Suppressor macrophage (primary cell): ENCODE results near the gene ADARB2.

Experiments used
- DNase-seq, 4 experiments: peaks; one replicate each; pipeline ENCODE4 v3.0.0-alpha.2; 2020 to 2022

The ADARB2 gene

DNA sequence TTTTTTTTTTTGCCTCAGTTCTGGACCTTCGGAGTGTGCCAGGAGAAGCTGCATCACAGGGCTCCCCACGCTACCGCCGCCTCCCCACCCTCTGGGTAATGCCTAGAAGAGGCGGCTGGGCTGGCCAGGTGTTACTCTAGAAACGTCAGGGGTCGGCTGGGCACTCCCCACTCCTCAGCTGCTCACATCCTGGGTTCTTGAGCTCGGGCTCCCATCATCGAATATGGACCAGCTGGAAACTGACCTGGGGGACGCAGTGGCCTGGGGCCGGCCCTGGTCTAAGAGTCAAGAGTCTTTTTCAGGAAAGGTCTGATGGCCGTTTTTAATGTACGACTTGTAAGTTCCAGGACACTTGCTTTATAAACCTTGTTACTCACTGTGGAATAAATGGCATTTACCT, 354.6 kb downstream of the ADARB2 start:
- DNase-seq = no peak

DNA sequence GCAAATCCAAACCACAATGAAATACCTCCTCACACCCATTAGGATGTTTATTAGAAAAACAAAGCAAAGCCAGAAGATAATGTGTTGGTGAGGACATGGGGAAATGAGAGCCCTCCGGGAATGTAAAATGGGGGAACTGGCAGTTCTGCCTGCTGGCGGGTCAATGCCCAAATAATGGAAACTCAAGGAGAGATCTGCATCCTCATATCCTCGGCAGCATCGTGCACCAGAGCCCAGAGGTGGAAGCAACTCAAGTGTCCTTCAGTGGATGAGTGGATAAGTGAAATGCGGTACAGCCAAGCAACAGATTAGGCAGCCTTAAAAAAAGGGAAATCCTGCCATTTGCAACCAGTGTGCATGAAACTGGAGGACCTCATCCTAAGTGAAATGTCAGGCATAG, 356.0 kb downstream of the ADARB2 start:
- DNase-seq = no peak

DNA sequence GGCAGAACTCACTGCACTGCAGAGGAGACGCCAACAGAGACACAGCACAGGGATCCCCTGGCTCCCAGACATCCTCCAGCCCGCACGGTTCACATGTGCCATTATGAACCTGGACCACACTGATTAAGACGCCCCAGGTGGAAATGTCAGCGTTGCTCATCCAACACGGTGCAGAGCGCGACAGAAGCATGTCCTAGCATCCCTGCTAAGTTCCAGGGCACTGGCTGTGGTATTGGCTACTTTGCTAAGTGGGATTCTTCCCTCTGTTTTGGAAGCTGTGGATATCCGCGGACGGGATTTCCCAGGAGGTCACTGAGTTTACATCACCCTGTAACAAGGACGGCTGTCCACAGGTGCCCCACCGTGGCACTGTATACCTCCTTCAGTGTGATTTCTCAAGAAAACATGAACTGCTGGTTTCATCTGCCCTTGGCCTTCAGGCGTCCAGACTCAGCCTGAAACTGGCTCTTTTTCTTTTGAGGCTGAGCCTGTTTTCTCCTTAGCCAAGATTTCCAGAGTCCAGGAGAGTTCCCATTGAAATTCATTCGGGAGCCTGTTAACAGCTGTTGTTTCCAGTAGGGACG, 357.1 kb downstream of the ADARB2 start:
- DNase-seq = no peak

DNA sequence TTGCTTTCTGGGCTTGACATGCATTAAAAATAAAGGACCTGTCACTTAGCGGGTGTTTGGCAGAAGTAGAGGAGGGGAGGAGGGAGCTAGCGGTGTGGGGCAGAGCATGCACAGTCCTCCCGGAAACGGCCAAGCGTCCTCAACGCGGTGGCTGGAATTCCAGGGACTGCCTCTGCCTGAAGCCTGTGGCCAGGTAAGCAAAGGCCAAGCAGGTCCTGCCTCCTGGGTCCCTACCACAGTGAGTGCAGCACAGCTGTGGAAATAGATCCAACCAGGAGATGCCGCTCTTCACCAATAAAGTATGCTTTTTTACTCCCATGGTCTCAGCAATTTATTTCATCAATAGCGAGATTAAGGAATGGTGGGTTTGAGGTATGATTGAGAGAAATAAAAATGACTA, 357.7 kb downstream of the ADARB2 start:
- DNase-seq = no peak

DNA sequence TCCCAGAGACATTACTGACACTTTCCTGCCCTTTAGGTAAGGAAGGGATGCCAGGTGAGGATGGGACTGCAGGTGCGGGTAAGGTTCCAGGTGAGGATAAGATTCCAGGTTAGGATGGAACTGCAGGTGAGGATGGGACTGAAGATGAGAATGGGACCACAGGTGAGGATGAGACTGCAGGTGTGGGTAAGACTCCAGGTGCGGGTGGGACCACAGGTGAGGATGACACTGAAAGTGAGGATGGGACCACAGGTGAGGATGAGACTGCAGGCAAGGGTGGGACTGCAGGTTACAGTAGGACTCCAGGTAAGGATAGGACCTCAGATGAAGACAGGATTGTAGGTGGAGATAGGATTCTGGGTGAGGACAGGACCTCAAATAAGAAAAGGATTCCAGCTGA, 358.9 kb downstream of the ADARB2 start:
- no peak for DNase-seq

DNA sequence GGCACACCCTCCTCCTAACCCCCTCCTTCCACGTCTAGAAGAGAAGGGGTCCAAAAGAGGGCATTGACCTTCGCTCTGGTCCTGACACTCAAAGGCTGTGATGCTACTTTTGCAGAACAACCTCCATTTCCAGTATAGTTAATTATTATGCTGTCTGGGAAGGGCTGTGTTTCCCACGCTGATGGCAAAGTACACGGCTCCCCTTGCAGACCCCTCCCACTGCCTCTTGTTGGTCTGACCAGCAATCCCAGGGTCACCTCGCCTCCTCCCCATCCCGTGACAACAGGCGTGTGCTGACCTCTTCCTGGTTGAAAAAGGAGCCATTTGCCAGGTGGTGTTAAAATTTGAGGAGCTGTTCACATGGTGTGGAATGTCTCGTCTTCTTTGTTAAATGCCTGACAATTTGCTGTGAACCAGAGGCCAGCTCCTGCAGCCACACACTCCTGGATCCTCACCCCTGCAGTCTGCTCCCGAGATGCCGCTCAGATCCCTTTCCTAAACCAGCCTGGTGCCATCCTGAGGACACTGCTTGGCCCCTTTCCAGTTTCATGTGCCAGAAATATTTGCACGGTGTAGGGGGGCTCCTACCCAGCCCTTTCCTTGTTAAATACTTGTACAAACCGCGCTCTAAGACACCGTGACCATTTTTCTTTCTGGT, 359.5 kb downstream of the ADARB2 start:
- DNase-seq = no peak

DNA sequence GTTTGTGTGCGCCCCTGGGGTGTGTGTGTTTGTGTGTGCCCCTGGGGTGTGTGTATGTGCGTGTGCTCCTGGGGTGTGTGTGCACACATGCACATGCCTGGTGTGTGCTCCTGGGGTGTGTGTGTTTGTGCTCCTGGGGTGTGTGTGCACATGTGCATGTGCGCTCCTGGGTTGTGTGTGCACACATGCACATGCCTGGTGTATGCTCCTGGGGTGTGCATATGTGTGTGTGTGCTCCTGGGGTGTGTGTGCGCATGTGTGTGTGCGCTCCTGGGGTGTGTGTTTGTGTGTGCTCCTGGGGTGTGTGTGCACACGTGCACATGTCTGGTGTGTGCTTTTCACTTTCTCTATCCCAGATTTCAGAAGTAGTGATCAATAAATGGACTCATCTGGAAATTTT, 360.1 kb downstream of the ADARB2 start:
- DNase-seq = no peak

DNA sequence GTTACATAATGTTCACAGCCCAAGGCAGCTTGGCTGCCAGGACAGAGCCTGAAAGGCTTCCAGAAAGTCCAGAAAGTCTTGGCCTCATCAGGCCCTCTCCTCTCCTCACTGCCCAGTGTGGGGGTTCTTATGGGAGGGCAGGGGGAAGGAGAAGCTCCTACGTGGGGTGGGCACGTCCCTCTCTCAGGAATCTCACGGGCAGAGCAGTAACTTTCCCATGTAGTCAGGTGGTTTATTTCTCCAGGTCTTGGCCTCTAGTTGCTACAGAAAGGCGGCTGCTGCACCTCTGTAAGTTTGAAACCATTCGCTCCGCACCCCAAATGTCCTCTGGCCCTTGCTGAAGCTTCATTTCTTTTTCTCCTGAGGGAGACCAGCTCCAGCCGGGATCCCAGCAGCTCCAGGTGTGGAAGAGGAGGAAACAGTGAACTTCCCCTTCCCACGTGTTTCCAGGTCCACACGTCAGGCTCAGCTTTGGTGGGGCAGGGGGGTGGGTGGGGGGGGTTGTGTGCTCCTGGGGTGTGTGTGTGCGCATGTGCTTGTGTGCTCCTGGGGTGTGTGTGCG, 360.9 kb downstream of the ADARB2 start:
- DNase-seq = no peak

DNA sequence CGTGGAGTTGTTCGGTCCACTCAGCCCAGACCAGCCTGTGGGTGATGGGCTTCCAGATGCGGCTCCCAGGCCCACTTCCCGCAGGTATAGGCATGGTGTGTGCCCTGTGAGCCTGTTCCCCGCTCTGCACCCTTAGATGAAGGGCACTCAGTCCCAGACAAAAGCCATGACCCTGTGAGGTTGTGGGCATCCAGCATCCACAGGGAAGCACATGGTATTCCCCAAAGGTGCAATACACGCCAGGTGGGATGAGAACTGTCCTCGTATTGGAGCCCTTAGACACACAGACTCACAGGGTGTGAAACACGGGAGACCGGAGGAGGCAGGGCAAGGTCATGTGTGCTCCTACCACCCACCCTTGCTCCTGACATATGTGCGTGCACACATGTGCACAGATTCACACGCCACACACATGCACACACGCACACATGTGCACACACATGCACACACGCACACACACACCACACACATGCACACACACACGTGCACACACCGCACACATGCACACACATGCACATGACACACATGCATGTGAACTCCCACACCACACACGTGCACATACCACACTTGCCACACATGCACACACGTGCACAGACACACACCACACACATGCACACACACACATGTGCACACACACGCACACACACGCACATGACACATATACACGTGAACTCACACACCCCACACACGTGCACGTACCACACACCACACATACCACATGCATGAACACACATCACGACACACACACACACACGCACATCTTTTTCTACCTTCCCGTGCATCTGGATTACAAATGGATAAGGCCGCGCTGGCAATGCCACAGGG, 361.8 kb downstream of the ADARB2 start:
- no peak for DNase-seq

DNA sequence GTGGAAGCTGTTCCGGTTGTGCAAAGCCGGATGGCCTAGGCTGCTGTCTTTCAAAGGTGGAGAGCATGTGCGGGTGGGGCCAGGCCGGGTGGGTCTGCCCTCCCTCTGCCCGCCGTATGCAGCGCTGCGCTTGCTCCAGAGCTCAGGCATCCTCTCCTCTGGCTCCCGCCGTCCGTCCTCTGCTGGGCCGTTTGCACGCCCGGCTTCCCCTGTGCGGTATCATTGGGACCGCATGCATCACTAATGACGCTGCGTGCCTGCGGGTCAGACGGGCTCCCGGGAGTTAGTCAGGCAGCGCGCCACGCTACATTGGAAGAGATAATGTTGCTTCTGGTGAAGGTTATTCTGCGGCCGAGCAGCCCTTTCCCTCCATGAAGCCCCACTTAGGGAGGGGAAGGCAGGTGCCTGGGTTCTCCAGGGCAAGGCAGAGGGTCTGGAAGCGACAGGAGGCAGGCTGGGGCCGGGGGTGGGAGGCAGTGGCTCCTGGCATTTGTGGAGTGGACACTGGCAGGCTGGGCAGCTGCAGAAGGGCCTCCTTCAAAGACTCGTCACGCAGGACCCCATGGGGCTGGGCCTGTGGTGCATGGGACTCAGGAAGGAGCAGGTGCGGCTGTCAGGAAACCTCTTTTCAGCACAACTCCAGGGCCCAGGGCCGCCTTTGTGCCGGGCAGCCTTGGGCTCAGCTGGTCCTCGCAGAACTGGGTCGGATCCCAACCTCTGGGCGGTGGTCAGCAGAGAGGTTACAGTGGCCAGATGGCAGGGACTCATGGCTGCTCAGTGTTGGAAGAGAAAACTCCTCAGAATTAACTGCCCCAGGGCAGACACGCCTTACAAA, 362.6 kb downstream of the ADARB2 start:
- no peak for DNase-seq

DNA sequence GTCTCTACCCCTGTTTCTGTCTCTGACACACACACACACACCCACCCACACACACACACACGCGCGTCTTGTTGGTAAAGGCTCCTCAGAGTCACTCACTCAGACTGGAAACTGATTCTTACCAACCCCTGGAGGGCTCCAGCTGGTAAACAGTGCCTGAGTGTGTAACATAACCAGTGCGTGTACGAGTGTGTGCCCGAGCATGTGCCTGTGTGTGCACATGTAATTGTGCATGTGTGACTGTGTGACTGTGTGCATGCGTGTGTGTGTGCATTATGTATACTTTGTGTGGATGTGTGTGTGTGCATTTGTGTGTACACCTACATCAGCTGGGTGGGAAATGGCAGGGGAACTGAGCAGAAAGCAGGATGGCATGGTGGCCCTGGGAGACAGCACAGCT, 364.0 kb downstream of the ADARB2 start:
- DNase-seq = no peak

DNA sequence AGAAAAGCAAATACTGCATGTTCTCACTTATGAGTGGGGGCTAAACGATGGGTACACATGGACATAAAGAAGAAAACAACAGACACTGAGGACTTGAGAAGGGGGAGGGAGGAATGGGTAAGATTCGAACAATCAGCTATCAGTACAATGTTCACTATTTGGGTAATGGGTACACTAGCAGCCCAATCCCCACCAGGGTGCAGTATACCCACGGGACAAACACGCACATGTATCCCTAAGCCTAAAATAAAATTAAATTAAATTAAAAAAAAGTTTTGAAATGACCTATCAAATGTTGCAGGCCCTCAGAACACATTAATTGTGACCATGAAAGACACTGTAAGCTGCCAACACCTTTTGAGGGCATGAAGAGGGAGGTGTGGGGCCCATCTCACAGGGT, 365.1 kb downstream of the ADARB2 start:
- no peak for DNase-seq

DNA sequence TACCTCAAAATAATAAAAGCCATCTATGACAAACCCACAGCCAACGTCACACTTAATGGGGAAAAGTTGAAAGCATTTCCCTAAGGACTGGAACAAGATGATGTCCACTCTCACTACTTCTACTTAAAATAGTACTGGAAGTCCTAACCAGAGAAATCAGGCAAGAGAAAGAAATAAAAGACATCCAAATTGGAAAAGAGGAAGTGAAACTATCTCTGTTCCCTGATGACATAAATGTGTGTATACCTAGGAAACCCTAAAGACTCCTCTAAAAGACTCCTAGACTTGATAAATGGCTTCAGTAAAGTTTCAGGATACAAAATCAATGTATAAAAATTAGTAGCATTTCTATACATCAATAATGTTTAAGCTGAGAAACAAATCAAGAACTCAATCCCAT, 367.0 kb downstream of the ADARB2 start:
- peak in 2 of 4 experiments; percentile 13 to 19 for DNase-seq

DNA sequence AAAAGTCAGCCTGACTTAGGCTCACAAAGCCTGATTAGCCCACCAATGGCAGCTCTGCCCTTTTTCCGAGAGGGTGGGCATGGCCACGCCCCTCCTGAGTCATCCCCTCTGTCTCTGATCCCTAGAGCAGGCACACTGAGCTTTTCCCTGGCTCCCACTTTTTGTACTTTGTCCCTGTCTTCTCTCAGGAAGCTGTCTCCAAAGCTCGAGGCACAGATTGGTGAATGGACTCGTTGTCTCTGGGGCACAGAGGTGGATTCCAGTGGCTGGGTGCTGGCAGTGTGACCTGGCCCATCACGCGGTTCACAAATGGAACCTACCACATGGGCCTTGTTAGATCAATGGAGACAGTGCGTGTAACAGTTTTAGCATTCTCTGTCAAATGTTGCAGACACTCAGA, 367.7 kb downstream of the ADARB2 start:
- DNase-seq = no peak

DNA sequence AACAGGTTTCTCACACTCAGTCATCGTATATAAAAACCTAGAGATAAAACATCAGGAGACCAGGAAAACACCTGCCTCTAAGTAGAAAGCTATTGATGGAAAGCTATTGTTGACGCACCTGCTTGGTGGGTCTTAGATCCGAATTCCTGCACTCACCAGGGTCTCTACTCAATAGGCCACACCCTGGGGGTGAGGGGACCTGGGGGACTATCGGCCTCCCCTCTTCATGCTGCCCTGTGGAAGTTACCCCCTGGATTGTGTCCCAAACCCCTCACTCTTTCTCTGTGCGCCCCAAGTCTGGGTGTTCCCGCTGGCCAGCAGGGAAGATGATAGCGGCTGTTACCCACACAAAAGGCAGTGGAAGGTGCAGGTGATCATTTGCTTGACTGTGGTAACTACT, 368.1 kb downstream of the ADARB2 start:
- DNase-seq = no peak

DNA sequence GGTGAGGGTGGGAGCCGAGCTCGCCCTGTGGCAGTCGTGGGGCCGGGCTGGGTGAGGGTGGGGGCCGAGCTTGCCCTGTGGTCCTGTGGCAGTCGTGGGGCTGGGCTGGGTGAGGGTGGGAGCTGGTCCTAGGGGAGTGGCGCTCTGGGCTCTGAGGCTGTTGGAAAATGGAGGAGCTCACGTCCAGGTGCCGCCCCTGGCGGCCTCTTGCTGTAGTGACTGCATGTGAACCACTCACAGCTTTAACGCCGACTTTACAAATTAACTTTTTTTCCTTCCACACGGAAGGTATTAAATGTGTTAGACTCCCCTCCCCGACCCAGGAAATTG, 368.5 kb downstream of the ADARB2 start:
- peak; percentile 2 to 63 (median 46) for DNase-seq

DNA sequence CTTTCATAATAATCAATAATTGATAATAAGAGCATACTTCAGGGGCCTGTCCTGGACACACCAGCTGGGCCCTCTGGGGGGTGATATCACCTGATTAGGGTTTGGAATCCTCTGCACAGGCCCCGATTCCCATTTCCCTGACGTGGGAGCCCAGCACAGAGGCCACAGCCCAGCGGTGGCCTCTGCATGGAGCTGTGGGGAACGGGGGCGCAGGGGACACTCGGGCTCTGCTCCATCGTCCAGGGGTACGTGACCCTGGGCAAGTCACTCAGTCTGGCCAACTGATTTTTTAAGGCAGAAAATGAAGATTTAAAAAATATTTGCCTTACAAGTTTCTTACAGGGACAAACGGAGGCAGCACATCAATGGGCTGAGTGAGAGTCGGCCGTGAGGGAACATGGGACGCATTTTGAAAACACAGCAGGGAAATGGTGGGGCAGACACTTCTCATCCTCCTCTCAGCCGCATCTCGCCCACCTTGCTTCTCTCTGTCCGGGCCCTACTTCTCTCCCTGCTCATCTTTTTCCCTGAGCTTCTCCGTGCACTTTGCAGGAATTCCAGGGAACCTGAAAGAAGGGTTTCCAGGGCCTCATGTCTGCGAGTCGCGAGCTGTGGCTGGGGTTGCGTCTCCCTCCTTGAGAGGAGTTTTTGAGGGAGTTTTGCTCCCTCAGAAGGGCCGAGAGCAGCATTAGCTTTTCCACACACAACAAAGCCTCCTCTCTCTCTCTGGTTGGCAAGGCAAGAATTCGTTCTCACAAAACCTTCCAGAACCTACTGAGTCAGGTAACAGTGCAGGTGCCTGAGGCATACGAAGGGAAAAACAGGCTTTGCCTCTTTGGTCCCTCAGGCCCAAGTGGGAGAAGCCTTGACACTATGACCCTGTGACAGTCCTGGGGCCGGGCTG, 369.1 kb downstream of the ADARB2 start:
- no peak for DNase-seq

DNA sequence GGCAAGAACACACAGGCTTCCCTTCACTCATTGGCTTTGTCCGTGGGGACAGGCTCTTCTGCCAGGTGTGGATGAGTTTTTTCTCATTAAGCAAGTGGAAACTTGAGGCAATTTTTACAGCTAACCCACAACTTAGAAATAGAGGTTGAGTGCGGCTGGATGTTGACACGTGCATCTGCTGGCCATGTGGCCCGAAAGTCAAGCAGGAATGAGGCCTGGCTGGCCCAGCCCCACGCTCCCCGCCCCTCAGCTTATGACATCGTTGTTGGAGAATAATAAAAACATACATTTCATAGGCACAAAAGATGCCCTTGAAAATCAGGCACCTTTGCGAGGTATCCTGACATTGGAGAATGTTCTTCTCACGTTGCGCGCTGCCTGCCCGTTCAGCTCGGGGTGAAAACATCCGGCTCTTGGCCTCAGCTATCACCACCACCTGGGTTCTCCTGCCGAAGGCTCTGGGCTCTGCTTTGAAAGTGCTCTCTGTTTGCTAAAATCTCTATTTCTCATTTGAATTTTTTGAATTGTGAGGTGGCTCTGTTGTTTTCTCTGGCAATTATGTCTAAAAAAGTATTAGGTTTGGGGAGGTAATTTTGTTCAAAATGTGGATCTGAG, 370.4 kb downstream of the ADARB2 start:
- DNase-seq = no peak

DNA sequence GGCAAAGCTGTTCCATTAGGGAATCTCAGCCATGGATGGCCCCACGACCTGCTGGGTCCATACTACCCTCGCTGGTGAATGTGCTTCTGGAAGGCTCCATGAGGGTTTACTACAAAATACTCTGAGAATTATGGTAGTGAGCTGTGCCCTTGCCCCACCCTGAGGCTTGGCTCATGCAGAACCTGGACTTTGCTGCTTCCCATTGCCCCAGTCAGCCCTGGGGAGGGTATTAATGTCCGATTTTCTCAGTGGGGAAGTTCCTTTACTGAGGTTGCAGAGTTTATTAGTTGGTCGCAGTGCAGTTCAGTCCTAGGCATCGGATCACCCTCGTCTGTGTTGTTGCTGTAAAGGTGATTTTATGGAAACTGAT, 371.0 kb downstream of the ADARB2 start:
- DNase-seq = no peak

DNA sequence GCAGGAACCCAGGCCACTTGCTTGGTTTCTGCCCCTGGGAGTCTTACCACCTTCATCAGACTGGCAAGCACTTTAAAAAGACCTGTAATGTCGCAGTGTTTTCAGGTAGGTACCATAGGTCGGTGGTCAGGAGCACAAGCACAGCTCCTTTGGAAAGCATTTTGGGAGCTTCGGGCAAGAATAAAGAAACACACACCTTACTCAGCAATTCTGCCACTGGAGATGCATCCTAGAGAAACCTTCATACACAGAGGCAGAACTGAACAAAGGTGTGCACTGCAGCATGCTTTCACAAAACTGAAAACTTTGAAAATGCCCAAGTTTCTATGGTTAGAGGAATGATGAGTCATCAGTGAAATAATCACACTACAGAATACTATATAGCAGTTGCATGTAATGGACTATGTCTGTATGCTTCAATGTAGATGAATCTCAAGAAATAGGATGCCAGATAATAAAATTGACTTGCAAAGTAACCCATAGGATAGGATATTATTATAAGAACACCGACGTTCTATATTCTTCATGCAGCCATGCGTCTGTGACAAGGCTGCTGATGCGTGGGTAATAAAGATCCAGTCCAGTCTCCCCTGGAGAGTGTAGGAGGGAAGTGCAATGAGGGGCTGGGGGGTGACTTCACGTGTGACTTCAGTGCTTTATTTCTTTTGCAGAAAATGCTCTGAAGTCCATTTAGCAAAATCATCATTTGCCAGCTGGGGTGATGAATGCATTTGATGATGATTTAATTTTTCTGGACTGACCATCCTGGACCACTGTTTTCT, 371.6 kb downstream of the ADARB2 start:
- DNase-seq = no peak
